Osteoblast (primary cell): ENCODE data around the gene NES. TPM values are rescaled to one million over a fixed set of nuclear protein-coding genes. Genes with fewer than 3 reads are reported as not detected.
A peak's percentile ranks its signal among the peaks of the same experiment; 100 is the strongest.

Source experiments
- DNase-seq: peaks from one replicate; pipeline ENCODE4 v3.0.0; 2011; ENCODE audit warnings: low spot score, mixed read lengths; ENCODE audit not compliant: insufficient read length; ENCODE audit errors: missing footprints
- H2AFZ ChIP-seq: 2 replicates; pipeline ENCODE4 v1.6.0; 2011; ENCODE audit warnings: mild to moderate bottlenecking, low read length
- H3K27ac ChIP-seq: 2 replicates; pipeline ENCODE4 v1.5.1; 2011; ENCODE audit warnings: mild to moderate bottlenecking, low read depth, low read length, moderate library complexity
- H3K27me3 ChIP-seq: 2 replicates; pipeline ENCODE4 v1.6.0; 2012; ENCODE audit warnings: mild to moderate bottlenecking, control low read depth, inconsistent platforms, low read length, moderate library complexity; ENCODE audit not compliant: insufficient read depth
- H3K36me3 ChIP-seq: 2 replicates; pipeline ENCODE4 v1.5.1; 2011; ENCODE audit warnings: mild to moderate bottlenecking, low read length, control low read depth, moderate library complexity; ENCODE audit not compliant: insufficient read depth
- H3K4me1 ChIP-seq: 2 replicates; pipeline ENCODE4 v1.5.1; 2011; ENCODE audit warnings: mild to moderate bottlenecking, low read length, control low read depth, moderate library complexity; ENCODE audit not compliant: insufficient read depth
- H3K4me2 ChIP-seq: 2 replicates; pipeline ENCODE4 v1.6.0; 2011; ENCODE audit warnings: mild to moderate bottlenecking, low read length; ENCODE audit not compliant: insufficient read depth
- H3K4me3 ChIP-seq: fragments of 200-600 bp; sonication (generic); 3 replicates; pipeline ENCODE4 v1.5.1; 2012; ENCODE audit warnings: mild to moderate bottlenecking, low read length, inconsistent platforms; ENCODE audit not compliant: insufficient read depth
- H3K79me2 ChIP-seq: 2 replicates; pipeline ENCODE4 v1.6.0; 2012; ENCODE audit warnings: mild to moderate bottlenecking, low read length, control low read depth, inconsistent platforms; ENCODE audit not compliant: insufficient read depth
- H3K9me3 ChIP-seq: 2 replicates; pipeline ENCODE4 v1.5.1; 2011; ENCODE audit warnings: low read depth, low read length, control low read depth
- H4K20me1 ChIP-seq: 2 replicates; pipeline ENCODE4 v1.6.0; 2012; ENCODE audit warnings: mild to moderate bottlenecking, low read length, control low read depth; ENCODE audit not compliant: insufficient read depth
- CTCF ChIP-seq: IDR thresholded peaks from 2 replicates; pipeline ENCODE4 v1.5.1; 2011; ENCODE audit warnings: mild to moderate bottlenecking, low read depth, low read length, moderate library complexity; ENCODE audit errors: extremely low read depth
- total RNA-seq: library from RNA; depleted of rRNA; stranded (reverse); fragments of >200 nt; gene quantifications from 2 replicates; pipeline ENCODE4 v1.2.3, GENCODE V29; 2012

NES gene
- total RNA-seq, 1 donor, result 0.36 TPM

DNA sequence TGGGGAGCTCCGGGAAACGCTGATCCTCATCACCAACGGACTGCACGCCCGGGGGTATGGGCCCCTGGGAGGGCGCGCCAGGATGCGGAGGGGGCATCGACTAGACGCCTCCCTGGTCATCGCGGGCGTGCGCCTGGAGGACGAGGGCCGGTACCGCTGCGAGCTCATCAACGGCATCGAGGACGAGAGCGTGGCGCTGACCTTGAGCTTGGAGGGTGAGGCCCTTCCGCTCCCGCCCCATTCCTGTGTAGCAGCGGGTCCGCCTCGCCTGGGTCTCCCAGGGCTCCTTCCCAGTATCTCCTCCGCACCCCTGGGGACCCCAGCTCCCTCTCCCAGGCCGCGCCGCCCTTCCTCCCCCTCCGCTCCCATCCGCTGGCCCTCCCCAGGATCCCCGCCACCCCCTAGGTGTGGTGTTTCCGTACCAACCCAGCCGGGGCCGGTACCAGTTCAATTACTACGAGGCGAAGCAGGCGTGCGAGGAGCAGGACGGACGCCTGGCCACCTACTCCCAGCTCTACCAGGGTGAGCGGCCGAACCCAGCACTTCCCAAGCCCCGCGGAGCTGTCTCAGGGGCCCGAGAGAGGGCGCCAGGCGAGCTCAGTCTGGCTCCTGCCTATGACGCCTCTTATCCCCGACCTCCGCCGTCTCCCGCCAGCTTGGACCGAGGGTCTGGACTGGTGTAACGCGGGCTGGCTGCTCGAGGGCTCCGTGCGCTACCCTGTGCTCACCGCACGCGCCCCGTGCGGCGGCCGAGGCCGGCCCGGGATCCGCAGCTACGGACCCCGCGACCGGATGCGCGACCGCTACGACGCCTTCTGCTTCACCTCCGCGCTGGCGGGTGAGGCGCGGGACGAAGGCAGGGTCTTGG is 53.0 kb downstream of the NES start:
- Histone ChIP-seq H3K4me1 (no peaks in the 10 kb centered on the region), H3K4me2 (peak overlapping the region; percentile 61), H3K9me3 (no peaks in the 10 kb centered on the region), H2AFZ (peak overlapping the region; percentile 22), H3K36me3 (no peaks in the 10 kb centered on the region), H3K4me3 (peak overlapping the region; percentile 40), H3K27ac (no peak overlapping the region), H3K79me2 (no peaks in the 10 kb centered on the region), H3K27me3 (peaks cover 62% of the 10 kb centered on the region), H4K20me1 (no peaks in the 10 kb centered on the region)
- TF ChIP-seq CTCF, result peak; percentile 25
- DNase-seq, result peak; percentile 93

DNA sequence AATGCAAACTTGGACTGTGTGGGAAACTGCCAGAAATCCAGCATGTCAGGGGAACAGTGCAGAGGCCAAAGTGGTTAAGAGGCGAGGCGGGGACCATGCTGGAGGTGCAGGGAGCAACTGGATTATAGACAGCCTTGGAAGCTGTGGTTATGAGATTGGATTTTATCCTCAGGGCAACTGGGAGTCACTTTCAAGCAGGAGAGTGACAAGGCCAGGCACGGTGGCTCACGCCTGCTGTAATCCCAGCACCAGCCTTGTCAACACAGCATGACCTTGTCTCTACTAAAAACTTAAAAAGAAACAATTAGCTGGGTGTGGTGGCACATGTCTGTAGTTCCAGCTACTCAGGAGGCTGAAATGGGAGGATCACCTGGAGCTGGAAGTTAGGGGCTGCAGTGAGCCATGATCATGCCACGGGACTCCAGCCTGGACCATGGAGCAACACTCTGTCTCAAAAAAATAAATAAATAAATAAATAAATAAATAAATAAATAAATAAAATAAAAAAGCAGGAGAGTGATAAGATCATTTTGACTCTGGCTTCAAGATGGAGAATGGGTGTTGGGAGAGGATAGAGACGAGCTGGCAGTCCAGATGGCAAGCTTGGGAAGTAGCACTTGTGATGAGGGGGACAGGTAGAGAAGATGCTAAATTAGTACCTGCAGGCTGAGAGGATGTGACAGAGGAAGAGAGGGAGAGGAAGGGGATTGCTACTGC is 54.5 kb downstream of the NES start:
- H3K27me3 ChIP-seq, result peaks cover 63% of the 10 kb centered on the region
- no peaks in the 10 kb centered on the region for H3K36me3 ChIP-seq
- no peak for TF ChIP-seq CTCF
- no peak overlapping the region for H3K4me3 ChIP-seq
- no peak overlapping the region for H3K4me2 ChIP-seq
- H3K27ac ChIP-seq, result no peak overlapping the region
- no peaks in the 10 kb centered on the region for H3K4me1 ChIP-seq
- H3K79me2 ChIP-seq, result no peaks in the 10 kb centered on the region
- no peak for DNase-seq
- no peaks in the 10 kb centered on the region for H3K9me3 ChIP-seq
- no peak overlapping the region for H2AFZ ChIP-seq
- H4K20me1 ChIP-seq, result no peaks in the 10 kb centered on the region

GRCh38 chr1:156619582-156619955 is 57.6 kb downstream of the NES start:
- Histone ChIP-seq H3K4me1 (peaks cover 8% of the 10 kb centered on the region), H3K36me3 (no peaks in the 10 kb centered on the region), H2AFZ (no peak overlapping the region), H3K27me3 (peaks cover 52% of the 10 kb centered on the region), H3K4me2 (no peak overlapping the region), H3K4me3 (no peak overlapping the region), H4K20me1 (no peaks in the 10 kb centered on the region), H3K79me2 (no peaks in the 10 kb centered on the region), H3K27ac (no peak overlapping the region), H3K9me3 (no peaks in the 10 kb centered on the region)
- TF ChIP-seq CTCF, result no peak
- DNase-seq, result no peak
